Ishikawa (cell line): ENCODE data around the gene ALDH6A1.

ENCODE experiments used
- CEBPB ChIP-seq: IDR thresholded peaks from 2 replicates; pipeline ENCODE4 v1.6.1; 2012
- CREB1 ChIP-seq: IDR thresholded peaks from 2 replicates; pipeline ENCODE4 v1.6.1; 2012; ENCODE audit warnings: low read depth
- EGR1 ChIP-seq: IDR thresholded peaks from 2 replicates; pipeline ENCODE4 v1.6.1; 2012
- EP300 ChIP-seq: IDR thresholded peaks from 2 replicates; pipeline ENCODE4 v1.6.1; 2012; ENCODE audit warnings: borderline replicate concordance
- FOXM1 ChIP-seq: IDR thresholded peaks from 2 replicates; pipeline ENCODE4 v1.6.1; 2012; ENCODE audit warnings: low read depth, borderline replicate concordance
- MAX ChIP-seq: IDR thresholded peaks from 2 replicates; pipeline ENCODE4 v1.6.1; 2012
- NFIC ChIP-seq: IDR thresholded peaks from 2 replicates; pipeline ENCODE4 v1.6.1; 2012
- RAD21 ChIP-seq: IDR thresholded peaks from 2 replicates; pipeline ENCODE4 v1.6.1; 2012; ENCODE audit warnings: low read depth
- REST ChIP-seq: IDR thresholded peaks from 2 replicates; pipeline ENCODE4 v1.6.1; 2012; ENCODE audit warnings: low read depth, mild to moderate bottlenecking
- TAF1 ChIP-seq: IDR thresholded peaks from 2 replicates; pipeline ENCODE4 v1.6.1; 2012; ENCODE audit warnings: low read depth, mild to moderate bottlenecking
- TCF12 ChIP-seq: IDR thresholded peaks from 2 replicates; pipeline ENCODE4 v1.6.1; 2012; ENCODE audit warnings: low read depth
- TEAD4 ChIP-seq: IDR thresholded peaks from 2 replicates; pipeline ENCODE4 v1.6.1; 2012
- USF1 ChIP-seq: IDR thresholded peaks from 2 replicates; pipeline ENCODE4 v1.6.1; 2012
- YY1 ChIP-seq: IDR thresholded peaks from 2 replicates; pipeline ENCODE4 v1.6.1; 2012; ENCODE audit warnings: low read depth
- ZBTB7A ChIP-seq: IDR thresholded peaks from 2 replicates; pipeline ENCODE4 v1.6.1; 2012; ENCODE audit warnings: low read depth

Gene ALDH6A1

GRCh38 chr14:74080820-74081460 is 3.3 kb downstream of the ALDH6A1 start:
- TF ChIP-seq TEAD4 (no peak), TCF12 (no peak), EGR1 (no peak), TAF1 (no peak), EP300 (no peak), ZBTB7A (no peak), NFIC (no peak), CREB1 (no peak), FOXM1 (no peak), REST (no peak), YY1 (no peak), USF1 (no peak), CEBPB (no peak), MAX (no peak), RAD21 (no peak)

- no peak for TF ChIP-seq ZBTB7A
- no peak for TF ChIP-seq RAD21
- TF ChIP-seq EP300, result no peak
- TF ChIP-seq MAX, result no peak
- no peak for TF ChIP-seq FOXM1
- TF ChIP-seq CEBPB, result no peak
- TF ChIP-seq YY1, result no peak
- no peak for TF ChIP-seq TCF12
- no peak for TF ChIP-seq EGR1
These were observed 6.9 kb downstream of the ALDH6A1 start for GRCh38 chr14:74077401-74077800.

- TF ChIP-seq FOXM1, result no peak
- TF ChIP-seq USF1, result no peak
- TF ChIP-seq ZBTB7A, result no peak
- no peak for TF ChIP-seq EP300
- no peak for TF ChIP-seq YY1
- TF ChIP-seq TCF12, result no peak
- TF ChIP-seq REST, result no peak
- no peak for TF ChIP-seq TEAD4
- TF ChIP-seq TAF1, result no peak
- TF ChIP-seq EGR1, result no peak
- no peak for TF ChIP-seq CEBPB
- TF ChIP-seq RAD21, result no peak
- TF ChIP-seq NFIC, result no peak
- no peak for TF ChIP-seq MAX
- TF ChIP-seq CREB1, result no peak
These were observed 18.3 kb downstream of the ALDH6A1 start for GRCh38 chr14:74065746-74066575.

GRCh38 chr14:74064883-74065282 is 19.4 kb downstream of the ALDH6A1 start:
- TF ChIP-seq TCF12, result no peak
- no peak for TF ChIP-seq TEAD4
- TF ChIP-seq YY1, result no peak
- TF ChIP-seq TAF1, result no peak

- TF ChIP-seq USF1 (no peak), TAF1 (no peak), MAX (no peak), CREB1 (no peak), CEBPB (no peak), TCF12 (no peak), RAD21 (no peak), TEAD4 (no peak), ZBTB7A (no peak), REST (no peak), EP300 (no peak), EGR1 (no peak), FOXM1 (no peak), YY1 (no peak), NFIC (no peak)
These were observed 19.8 kb downstream of the ALDH6A1 start for GRCh38 chr14:74064426-74064825.
